GM19239 (cell line): ENCODE measurements around the gene PLIN1.

ENCODE experiments used
- DNase-seq: peaks from one replicate; pipeline ENCODE4 v3.0.0; 2011; ENCODE audit warnings: low spot score; ENCODE audit not compliant: insufficient read length
- FAIRE-seq: peaks from 2 replicates; lab custom pipeline; 2011; peaks lifted over from hg19 to GRCh38; lab: Jason Lieb, UNC

PLIN1 gene

GRCh38 chr15:89654847-89655805, 24.0 kb downstream of the PLIN1 start, which contains the start of gene KIF7:
TSS of gene KIF7 (minus strand) at chr15:89655467. CDS start at chr15:89652930, 2,537 bp downstream.
- FAIRE-seq, result no peak
- no peak for DNase-seq

- no peak for FAIRE-seq
- no peak for DNase-seq
Observed at GRCh38 chr15:89654301-89654761, 24.8 kb downstream of the PLIN1 start.

DNA sequence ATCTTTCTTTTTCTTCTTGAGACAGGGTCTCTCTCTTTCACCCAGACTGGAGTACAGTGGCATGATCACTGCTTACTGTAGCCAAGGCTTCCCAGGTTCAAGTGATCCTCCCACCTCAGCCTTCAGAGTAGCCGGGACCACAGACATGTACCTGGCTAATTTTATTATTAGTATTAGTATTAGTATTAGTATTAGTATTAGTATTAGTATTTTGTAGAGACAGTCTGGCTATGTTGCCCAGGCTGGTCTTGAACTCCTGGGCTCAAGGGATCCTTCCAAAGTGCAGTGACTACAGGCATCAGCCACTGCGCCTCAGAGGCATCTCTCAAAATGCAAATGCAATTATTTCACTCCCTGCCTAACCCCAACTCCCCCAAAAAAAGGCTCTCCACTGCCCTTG, 25.6 kb downstream of the PLIN1 start:
- FAIRE-seq, result no peak

DNA sequence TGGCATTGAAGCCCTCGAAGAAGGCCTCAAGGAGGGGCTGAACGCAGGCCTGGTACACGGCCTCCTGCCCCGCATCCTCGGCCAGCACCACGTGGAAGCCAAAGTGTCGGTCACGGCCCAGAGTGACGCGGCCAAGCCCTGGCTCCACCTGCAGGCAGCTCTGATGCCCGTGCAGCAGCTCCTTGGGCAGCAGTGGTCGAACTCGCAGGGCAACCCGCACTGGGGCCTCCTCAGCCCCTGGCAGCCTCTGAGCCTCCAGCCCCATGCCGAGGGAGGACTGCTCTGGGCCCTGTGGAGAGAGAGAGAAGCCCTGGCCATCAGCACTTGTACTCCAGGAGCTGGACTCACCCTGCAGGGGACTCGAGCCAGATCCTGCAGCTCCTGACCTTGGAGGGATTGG, 26.5 kb downstream of the PLIN1 start:
- FAIRE-seq, result no peak
- DNase-seq, result no peak

More for the DNA sequence above, 25.6 kb downstream of the PLIN1 start:
- DNase-seq, result no peak

GRCh38 chr15:89652131-89652530, 27.0 kb downstream of the PLIN1 start:
- FAIRE-seq, result no peak
- DNase-seq, result no peak

DNA sequence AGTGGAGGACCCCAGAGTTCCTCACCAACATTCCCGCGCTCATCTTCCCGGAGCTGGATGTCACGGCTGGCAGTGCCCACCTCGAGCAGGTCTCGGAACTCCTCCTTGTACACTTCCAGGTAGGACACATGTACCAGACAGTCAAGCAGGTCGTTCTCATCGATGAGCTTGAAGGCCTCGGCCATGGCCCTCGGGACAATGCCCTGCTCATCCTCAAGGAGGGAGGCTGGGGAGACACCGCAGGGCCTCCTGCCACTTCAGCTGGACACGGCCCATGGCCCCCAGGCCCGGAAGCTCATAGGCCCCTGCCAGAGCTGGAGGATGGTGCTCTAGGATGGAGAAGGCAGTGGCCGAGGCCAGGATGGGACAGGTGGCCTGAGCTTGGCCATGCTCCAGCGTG, 29.5 kb downstream of the PLIN1 start:
- FAIRE-seq, result no peak
- DNase-seq, result no peak

- DNase-seq (no peak), FAIRE-seq (no peak)
Observed at GRCh38 chr15:89649013-89649625, 30.0 kb downstream of the PLIN1 start.

GRCh38 chr15:89648106-89649012, 30.8 kb downstream of the PLIN1 start:
- FAIRE-seq (no peak), DNase-seq (no peak)

DNA sequence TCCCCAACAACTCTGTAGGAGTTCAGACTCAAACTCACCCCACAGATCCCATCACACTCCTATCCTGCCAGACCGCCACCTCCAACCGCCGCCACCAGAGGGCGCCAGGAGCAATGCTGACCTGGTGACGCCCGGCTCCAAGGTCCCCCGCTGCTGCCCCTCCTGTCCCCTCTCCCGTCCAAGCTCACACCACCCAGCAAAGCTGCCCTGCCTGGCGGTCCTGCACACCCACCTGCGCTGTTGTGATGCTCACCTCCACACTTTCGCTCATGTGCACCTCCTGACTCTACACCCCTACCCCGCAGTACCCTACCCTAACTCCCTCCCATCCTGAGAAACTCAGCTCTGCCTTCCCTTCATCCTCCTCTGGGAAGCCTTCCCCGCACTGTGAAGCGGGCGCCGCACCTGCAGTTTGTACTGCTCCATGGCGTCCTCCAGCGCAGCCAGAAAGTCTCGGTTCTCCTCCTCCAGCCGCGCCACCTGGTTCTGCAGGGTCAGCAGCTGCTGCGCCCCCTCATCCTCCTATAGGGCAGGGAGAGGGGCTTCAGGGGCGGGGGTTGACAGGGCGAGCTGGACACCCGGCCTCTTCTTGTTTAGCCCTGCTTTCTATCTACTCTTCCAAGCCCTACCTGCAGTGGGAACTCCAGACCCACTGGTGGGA, 31.8 kb downstream of the PLIN1 start:
- DNase-seq (peak; percentile 90), FAIRE-seq (peak; percentile 78)

- FAIRE-seq (no peak), DNase-seq (no peak)
Observed at GRCh38 chr15:89646416-89647141, 32.6 kb downstream of the PLIN1 start.

GRCh38 chr15:89645680-89646079, 33.5 kb downstream of the PLIN1 start:
- FAIRE-seq (no peak), DNase-seq (no peak)

- FAIRE-seq, result no peak
- no peak for DNase-seq
Observed at GRCh38 chr15:89642106-89642505, 37.1 kb downstream of the PLIN1 start.

- FAIRE-seq (no peak), DNase-seq (no peak)
Observed at GRCh38 chr15:89641053-89641452, 38.1 kb downstream of the PLIN1 start.

- DNase-seq, result no peak
- no peak for FAIRE-seq
Observed at GRCh38 chr15:89640245-89640644, 38.9 kb downstream of the PLIN1 start.

DNA sequence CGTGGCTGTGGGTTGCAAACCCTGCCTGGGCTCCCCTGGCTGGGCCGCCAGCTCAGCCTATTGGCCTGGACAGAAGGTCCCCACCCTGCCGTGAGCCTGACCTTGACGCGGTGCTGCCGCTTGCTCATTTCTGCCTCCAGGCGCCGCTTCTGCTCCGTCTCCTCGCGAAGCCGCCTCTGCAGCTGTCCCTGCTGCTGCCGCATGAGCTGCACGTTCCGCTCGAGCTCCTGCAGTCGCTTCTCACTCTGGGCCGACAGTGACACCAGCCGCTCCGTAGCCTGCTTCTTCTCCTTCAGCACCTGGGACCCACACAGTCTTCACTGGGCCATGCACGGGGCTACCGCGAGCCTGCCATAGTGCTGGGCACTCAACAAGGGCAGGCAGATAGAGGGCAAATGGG, 45.6 kb downstream of the PLIN1 start:
- DNase-seq (no peak), FAIRE-seq (no peak)

- DNase-seq, result no peak
- FAIRE-seq, result no peak
Observed at GRCh38 chr15:89632563-89633430, 46.4 kb downstream of the PLIN1 start.

- DNase-seq, result no peak
- FAIRE-seq, result no peak
Observed at GRCh38 chr15:89631902-89632264, 47.3 kb downstream of the PLIN1 start.
